GM18526 (cell line): Measurements from ENCODE around the gene SCAANT1.

Experiments used
- POLR2A ChIP-seq: IDR thresholded peaks from 3 replicates; pipeline ENCODE4 v1.6.1; 2011; ENCODE audit not compliant: insufficient read length; ENCODE audit errors: extremely low read depth

Gene SCAANT1

DNA sequence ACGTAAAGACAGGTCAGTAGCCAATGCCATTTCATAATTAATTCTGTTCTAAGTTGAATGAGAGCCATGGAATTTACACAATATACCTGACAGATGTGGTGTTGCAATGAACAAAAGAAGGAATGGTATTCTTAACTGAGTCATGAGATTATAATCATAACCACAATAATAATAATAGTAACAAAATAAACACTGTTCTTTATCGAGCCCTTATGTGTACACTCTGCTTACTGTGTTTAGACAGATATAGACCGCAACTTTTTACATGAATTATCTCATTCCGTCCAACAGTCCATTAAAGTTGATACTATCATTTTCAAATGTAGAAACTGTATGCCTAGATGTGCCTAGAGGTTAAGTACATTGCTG, 28.2 kb upstream of the SCAANT1 start:
- TF ChIP-seq POLR2A = no peak

DNA sequence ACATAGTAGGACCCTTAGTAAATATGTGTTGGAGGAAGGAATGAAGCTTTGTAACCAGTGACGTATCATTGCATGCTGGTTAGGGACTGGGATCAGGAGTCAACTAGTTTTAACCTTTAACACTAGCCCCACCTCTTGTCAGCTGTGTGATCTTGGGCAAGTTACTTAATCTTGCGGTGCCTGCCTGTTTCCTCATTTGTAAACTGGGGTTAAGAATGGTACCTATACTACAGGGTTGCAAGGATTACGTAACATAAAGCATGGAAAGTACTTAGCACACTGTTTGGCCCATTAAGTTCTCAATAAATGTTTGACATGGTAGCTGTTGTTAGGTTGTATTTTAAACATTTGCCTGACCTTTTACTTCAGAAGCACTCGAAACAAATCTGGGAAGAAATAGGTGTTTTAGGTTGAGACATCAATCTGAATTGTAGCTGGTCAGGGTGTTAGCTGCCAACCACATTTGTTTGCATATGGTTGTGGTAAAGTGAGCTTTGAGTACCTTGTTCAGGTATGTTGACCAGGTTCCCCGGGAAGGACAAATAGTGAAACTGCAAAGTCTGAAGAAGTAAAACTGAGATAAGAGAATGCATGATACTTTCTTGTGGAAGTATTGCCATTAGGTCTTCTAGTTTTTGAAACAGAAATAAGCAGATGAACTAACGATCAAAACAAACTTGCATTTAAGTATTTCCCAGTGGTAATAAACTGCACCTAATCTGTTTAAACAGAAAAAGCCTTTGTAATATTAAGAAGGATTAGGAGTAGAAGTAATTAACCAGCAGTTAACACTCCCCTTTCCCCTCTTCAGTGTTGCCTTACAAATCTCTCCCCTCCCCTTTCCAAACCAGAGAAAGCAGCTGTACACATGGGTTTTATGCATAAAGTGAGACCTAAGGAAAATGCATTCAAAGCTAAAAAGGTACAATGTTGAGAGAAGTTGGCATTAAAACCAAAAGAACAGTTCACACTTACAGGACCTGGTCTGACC, 25.8 kb upstream of the SCAANT1 start:
- TF ChIP-seq POLR2A = no peak

DNA sequence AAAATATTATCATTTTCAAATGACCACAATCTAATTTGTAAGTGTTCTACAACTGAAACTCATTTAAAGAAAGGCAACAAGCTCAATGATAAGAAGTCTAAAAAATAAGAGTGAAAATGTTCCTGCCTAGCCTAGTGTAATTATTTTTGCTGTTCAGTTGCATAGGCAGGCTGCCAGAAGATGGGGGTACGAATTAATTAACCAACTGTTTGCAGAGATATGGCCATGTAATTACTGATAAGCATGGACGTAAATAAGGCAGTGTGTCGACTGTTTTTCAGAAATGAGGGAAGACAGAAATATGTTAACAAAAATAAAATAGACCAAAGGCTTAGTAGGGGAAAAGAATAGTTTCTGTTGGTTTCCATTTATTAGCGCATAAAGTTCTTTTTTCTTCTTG, 24.7 kb upstream of the SCAANT1 start:
- TF ChIP-seq POLR2A = no peak

DNA sequence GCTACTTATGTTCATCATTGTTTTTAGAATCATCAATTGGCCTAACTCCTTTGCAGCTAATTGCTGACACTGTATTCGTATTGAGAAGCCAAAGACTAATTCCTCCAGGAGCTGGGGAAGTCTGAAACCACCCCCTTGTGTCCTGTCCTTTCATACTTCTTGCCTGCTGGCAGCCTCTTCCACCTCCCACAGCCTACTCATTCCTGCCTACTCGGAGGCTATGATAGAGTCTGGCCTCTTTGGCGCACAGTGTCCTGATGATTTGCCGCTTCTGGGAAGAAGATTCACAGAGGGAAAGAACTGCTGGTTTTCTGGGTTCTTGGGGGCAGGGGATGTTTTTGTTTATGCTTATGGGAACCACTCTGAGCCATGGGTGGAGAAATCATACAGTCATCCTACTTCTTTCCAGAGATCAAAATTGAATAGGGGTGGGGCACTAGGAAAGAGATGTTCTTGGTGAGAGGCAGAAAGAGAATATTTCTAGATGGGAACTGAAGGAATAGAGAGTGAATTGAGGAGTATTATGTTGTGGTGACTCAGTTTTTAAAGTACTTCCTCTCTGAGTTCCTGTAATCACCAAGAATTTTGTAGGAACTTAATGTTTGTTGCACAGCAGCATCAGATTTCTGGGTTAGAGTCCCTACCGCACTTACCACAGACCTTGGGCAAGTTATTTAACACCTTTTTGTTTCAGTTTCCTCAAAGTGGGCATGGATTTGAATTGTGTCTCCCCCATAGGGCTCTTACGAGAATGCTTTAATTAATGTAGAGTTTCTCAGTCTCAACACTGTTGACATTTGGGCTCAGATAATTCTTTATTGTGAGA, 22.1 kb upstream of the SCAANT1 start:
- no peak for TF ChIP-seq POLR2A

DNA sequence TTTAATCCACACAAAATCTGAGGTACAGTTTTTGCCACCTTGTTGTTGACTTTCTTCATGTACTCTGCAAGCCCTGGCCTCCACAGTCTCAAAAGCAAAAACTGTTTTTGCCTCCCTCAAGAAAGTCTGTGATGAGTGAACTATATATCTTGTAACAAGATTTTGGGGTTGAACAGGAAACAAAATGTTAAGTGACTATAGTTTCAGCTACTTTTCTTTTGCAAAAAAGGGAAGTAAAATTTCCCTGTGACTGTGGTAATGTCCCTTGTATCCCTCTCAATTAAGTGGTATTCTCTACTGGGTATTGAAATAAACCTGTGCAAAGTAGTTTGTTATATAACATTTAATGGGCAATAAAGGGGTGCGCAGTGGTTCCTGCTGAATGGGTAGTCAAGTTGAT, 21.3 kb upstream of the SCAANT1 start:
- TF ChIP-seq POLR2A = no peak

DNA sequence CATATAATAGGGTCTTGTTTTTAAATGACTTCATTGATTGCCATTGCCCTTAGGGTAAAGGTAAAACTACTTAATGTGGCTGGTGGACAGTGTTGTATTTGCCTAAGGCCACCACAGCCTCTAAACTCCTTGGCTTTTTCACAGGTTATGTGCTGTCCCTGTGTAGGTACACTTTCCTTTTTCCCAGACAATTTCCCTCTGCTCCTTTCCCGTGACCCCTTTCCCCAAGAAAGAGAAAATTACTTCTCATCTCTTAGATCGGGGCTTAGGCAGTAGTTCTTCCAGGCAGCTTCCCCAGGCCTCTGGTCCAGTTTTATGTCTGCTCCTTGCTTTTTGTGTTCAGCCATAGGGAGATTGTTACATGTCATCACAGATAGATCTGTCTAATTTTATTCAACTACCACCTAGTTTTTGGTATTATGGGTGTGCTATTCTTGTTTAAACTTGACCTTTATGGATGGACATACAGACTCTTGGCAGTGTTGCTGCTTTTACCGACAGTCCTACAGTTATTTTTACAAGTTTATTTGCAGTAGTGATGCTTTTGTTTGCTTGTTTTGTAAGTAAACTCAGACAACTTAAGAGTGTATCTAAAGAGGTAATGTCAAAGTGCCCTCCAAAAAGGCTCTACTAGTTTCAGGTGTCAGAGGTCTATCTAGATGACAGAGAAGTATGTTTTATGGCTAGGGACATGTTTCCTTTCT, 20.5 kb upstream of the SCAANT1 start:
- no peak for TF ChIP-seq POLR2A

DNA sequence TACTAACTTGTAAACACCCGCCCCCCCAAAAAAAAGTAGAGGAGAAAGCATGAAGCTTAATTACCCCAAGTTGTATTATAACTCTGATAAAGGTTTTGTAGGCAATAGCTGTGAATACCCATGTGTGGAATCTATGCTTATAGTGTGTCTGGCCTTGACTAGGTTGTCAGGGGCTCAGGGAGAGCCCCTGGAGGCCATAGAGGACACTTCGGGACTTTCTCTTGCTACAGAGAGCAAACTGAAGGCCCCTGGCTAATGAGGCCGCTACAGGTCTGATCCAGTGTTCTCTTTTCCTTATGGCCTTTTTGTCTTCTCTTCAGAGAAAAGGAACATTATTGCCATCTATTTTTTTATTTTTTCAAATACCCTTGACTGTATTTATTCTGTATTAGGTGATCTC, 19.1 kb upstream of the SCAANT1 start:
- TF ChIP-seq POLR2A = no peak

DNA sequence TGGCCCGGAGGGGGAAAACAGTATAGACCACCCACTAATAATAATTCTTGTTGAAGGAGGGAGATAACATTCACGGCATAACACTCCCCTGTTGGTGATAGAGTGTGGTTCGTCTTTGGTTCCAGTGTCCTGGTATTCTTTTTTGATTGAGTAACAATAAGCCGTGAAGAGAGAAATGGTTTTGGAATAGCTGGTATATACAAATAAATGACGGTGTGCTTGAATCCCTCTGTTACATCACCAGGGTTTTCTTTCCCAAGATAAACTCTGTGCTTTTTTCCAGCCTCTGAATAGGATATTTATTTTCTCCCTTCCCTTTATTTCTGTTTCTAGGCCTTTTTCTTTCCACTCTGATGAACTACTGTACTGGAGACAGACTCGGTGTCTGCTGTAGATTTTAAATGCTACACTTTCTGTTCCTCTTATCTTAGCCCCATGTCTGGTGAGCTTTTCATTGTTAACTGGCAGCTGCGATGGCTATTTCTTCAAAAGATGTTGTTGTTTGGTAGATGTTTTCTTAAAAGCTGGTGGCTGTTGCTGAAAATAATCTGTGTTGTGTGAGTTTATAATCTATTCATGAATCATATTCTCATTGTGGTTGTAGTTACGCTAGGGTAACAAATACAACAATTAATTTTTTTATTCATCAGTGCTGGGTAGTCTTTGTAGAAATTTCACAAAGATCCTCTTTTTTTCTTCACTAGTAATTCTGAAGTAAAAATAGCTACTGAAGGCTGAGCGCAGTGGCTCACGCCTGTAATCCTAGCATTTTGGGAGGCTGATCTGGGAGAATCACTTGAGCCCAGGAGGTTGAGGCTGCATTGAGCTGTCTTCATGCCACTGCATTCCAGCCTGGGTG, 15.5 kb upstream of the SCAANT1 start:
- TF ChIP-seq POLR2A = no peak

DNA sequence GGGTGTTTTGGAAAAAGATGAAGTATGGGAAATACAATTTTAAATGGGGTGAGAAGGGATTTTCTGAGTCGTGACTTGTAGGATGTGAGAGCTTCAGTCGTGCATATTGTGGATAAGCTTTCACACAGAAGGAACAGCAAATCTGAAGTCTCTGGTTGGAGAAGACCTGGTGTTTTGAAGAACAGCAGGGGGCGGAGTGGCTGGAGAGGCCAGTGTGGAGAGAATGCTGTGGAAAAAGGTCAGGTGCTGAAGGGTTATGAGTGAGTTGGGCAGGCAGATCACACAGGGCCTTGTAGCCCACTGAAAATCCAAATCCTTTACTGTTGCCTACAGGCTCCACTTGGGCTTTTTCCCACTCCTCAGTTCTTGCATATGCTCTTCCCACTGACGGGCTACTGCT, 14.1 kb upstream of the SCAANT1 start:
- TF ChIP-seq POLR2A = no peak

DNA sequence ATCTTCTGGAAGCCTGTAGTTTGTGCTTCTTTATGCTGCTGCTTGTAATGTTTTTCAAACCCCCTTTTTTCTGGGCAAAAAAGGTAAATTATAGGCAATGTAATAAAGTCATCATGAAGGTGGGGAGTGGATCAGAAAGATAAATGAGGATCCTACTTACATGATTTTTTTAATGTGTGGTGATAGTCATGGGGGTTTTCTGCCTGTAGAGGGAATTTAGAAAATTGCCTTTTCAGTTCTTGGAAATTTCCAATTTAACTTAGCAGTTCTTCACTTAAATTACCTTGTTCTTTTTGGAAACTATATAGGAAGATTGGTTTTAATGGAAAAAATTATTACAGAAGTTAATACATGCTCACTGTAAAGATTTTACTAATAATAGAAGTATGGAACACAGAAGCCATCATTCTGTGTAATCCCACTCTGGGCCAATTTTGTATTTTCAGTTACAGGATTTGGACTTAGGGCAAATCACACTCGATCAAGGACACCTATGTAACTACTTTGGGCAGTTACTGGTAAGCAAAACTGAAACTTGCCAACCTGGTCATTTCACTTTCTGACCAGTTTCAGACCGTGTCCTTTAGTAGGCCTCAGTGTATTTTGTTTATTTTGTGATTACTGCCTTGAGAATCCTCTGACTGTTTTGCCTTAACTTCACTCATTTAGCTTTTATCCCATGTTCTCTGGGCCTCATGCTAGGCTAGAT, 10.5 kb upstream of the SCAANT1 start:
- TF ChIP-seq POLR2A = no peak

DNA sequence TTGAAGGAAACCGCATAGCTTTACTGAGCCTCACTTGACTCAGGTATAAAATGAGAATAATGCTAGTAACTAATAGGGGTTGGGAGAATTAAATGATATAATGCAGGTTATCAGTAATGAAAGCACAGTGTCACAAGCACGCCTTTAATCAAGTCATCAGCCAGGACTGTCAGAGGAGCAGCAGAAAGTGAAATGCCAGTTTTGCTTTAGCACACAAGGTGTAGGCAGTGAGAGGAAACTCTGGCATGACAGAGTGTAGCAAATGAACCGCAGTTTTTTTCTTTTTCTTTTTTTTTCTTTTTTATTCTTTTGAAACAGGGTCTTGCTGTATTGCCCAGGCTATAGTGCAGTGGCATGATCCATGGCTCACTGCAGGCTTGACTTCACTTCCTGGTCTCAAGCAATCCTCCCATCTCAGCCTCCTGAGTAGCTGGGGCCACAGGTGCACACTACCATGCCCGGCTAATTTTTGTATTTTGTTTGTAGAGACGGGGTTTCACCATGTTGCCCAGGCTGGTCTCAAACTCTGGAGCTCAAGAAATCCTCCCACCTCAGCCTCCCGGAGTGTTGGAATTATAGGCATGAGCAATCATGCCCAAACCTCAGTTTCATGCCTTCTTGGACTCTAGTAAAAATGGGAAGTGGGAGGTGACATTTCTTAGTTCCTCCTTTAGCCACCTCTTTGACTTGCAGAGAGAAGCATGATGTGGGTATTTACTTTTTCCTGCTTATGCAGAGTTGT, 9.7 kb upstream of the SCAANT1 start:
- TF ChIP-seq POLR2A = no peak

DNA sequence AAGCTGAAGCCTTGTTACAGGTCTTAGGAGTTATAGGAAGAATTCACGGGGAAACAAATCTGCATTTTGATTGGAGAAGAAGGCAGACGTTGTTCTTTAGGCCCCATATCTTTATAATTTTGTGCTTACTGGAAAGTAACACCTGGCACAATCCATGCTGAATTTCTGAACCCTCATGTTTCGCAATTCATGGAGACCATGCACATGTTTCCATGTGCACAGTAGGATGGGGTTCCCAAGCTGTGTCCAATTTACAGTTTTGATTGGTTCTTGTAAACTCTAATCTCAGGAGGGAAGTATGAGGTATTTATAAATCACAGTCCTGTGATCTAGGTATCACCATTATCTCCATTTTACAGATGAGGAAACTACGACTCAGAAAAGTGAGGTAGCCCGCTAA, 7.8 kb upstream of the SCAANT1 start:
- TF ChIP-seq POLR2A = no peak

DNA sequence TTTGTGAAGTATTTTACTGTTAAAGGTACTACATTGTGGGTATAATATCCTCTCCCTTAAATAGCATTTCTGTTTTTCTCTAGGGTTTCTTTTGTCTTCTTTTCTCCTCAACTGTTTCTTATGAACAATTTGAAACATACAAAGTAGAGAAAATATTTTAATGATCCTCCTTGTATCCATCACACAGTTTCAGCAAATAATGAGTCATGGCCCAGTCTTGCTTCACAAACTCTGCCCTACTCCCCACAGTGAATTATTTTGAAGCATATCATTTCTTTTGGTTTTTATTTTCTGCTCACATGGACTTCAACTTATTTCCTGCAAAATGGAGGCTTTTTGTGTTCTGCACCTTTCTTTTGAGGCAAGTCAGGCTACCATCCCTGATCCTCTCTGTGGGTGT, 6.1 kb upstream of the SCAANT1 start:
- no peak for TF ChIP-seq POLR2A
